Suppressor macrophage treated with lipopolysaccharide for 1 hour (primary cell): ENCODE measurements around the gene SMARCD3.

Source experiments
- DNase-seq, 3 donors: peaks; one replicate each; pipeline ENCODE4 v3.0.0-alpha.2; 2020 to 2022

Gene SMARCD3

DNA sequence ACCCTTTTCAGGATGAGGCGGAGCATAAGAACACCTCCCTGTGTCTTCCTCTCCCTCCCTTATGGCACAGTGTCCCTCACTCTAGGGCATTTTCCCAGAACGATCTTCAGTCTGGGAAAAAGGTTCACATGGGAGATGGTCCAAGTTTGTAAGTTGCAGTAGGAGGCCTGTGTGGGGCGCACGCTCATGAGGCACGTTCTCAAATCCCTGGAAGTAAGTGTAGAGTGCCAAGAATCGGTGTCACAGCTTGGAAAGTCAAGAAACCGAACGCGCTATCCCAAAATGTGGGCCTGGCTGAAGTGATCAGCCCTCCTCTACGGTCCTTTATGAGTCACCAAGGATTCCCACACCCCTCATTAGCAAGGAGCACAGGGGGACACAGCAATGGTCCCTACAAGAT is 23.9 kb upstream of the SMARCD3 start:
- no peak for DNase-seq

DNA sequence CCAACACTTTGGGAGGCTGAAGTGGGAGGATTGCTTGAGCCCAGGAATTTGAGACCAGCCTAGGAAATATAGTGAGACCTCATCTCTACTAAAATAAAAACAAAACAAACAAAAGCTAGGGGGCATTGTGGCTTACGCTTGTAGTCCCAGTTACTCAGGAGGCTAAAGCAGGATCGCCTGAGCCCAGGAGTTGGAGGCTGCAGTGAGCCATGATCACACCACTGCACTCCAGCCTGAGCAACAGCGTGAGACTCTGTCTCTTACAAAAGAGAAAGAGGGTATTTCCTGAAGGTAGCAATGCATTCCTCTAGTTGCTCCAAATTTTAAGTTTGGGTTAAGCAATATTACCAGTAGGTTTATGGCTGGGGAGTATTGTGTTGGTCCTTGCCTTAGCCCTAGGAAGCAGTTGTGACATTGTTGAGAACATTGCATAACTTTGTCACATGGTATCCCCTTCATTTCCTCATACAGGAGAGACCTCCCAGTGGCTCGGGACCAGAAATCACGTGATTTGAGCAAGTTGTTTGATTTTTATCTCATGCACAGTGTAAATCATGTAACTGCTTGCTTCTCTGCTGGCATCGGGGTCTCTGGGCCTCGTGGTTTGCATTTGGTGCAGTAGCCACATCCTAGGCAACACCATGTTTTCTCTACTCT is 23.3 kb upstream of the SMARCD3 start:
- peak; percentile 82 to 90 (median 88) for DNase-seq

DNA sequence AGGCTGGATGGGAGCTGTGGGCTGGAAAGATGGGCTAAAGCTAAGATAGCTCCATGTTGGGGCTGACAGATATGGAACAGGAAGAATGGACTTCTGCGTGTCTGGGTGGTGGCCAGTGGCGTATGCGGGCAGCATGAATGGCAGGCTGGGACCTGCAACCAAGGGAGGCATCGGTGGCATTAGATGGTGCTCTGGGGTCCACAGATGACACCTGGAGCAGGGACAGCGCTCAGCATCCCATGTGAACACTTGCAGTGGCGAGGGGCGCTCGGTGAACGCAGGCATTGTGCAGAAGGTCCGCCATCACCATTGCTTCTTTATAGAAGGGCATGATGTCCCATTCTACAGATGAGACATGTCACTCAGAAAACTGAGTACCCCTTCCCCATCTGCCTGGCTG is 21.0 kb upstream of the SMARCD3 start:
- no peak for DNase-seq

DNA sequence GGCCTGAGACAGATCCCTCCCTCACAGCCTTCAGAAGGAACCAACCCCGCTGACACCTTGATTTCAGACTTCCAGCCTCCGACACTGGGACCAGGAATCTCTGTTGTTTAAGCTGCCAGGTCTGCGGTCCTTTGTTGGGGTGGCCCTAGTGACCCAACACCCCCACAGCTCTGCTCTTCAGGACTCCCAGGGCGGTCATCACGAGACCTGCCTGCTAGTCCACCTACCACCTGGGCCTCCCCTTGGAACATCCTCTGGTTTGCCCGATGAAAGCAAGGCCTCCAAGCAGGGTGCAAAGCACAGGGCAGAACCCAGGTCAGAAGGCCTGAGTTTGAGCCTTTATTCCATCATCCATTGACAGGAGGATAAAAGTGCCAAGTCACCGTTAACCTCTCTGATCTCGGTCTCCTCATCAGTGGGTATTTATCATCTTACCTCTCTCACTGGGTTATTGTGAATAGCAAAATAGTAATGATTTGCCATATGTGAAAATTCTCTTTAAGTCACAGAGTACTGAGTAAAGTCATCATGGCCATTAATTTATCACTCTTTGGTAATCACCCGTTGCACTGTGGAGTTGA is 16.9 kb upstream of the SMARCD3 start:
- DNase-seq = no peak

DNA sequence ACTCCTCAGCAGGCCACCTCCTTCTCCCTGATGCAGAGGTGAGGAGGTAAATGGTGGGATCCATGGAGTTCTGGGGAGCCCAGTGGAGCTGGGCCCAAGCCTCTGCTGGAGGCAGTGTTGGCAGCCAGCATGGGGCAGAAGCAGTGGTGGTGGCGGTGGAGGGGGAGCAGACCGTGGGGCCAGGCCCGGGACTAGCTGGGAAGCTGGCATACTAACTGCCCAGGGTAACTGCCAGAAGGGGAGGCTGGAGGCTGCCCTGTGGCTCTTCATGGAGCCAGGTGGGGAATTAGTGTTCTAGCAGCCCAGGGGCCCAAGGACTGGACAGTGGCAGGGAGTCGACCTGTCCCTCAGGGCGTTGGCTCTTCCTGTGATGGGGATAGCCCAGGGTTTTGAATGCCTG is 16.1 kb upstream of the SMARCD3 start:
- no peak for DNase-seq

DNA sequence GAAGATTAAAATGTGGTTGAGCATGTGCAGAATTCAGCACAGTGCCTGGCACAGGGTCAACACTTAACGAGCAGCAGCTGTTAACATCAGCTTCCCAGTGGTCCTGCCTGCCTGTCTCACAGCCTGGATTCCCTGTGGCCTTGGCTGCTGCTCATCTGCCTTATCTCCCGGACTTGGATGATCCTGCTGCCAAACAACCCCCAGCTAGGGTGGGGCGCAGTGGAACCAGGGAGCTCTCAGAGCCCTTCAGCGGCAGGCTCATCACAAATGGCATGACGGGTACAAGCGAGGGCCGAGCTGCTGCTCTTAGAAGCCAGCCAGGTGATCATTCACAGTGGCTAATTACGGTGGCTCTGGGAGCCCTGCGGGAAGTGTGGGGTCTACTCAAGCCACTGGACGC is 13.0 kb upstream of the SMARCD3 start:
- no peak for DNase-seq

DNA sequence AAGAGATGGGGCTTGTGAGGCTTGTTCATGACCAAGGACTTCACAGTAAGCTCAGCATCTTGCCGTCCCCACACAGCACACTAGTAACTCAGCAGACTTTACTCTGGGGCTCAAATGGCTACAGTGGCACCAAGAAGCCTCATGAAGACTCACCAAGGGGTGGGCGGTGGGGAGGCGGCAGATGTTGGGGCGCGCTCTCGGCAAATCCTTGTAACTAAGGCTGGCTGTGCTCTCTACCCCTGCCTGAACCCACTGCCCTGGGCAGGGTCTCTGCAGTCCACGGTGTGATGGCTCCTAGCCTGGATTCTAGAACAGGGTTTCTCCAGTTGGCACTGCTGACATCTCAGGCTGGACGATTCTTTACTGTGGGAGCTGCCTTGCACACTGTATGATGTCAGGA is 12.4 kb upstream of the SMARCD3 start:
- DNase-seq = no peak

DNA sequence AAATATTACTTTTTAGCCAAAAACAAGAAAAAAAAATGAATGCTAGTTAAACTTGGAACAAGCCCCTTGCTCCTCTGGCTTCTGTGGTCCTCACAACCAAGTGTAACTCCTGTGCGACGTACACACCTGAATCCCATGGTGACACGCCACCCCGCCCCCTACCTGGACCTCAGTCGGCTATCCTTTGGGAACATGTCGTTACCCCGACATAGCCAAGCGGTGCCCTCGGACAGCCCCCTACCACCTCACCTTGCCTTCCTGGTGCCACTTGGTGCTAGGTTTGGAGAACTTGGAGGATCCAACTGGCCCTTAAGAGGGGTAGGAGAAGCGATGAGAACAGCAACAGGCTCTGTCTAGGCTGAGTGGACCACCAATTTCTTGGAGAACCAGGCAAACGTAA is 12.0 kb upstream of the SMARCD3 start:
- no peak for DNase-seq

DNA sequence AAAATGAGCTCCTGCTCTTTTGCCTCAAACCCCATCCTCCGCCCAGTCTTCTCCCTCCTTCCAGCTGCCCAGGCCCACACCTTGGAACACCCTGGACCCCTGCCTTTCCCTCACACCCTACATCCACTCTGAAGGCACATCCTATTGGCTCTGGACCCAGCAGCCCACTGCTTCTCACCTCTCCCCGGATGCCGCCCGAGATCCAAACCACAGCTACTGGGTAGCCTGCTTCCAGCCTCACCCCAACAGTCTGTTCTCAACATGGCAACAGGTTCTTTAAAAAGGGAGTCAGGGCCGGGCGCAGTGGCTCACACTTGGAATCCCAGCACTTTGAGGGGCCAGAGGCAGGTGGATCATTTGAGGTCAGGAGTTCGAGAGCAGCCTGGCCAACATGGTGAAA is 9.5 kb upstream of the SMARCD3 start:
- no peak for DNase-seq

DNA sequence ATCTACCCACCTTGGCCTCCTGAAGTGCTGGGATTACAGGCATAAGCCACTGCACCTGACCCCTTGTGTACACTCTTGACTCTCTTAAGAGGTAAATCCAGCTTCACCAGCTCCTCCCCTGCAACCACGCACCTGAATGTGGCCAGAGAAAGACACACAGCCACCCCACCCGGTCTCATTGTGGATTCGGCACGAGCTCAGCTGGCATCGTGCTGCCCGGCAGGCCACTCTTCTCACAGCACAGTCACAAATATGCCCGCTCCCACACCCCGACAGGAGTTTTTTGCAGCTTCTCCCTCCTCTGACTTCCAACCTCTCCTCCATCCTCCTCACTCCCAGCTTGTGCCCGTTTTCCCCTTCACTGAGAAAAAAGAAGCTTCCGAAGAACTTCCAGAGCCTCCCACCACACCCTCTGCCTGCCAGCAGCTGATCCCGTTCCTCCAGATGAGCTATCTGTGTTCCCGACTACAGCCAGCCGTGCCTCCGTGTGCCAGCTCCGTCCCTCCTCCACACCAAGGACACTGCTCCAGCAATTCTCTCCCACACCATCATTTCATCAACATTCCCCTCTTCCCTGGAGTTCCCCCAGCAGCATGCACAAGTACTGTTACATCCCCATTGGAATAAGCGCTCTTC is 8.0 kb upstream of the SMARCD3 start:
- no peak for DNase-seq

DNA sequence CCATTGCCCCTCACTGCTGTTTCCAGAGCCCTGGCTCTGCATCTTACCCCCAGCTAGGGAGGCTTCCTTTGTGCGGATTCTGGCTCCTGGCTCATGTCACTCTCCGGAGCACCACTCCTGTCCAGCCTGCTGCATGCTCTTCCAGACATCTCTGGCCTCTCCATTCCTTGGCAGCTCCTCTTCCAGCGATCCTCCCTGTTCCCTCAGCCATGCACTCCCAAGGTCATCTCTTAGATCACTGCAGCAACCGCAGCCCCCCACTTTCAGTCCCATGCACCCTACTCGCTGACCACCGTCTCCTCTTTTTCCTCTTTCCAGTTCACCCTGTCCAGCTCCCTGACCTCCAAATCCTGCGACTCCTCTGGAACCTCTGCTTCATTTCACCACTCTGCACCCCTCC is 6.9 kb upstream of the SMARCD3 start:
- DNase-seq = no peak

DNA sequence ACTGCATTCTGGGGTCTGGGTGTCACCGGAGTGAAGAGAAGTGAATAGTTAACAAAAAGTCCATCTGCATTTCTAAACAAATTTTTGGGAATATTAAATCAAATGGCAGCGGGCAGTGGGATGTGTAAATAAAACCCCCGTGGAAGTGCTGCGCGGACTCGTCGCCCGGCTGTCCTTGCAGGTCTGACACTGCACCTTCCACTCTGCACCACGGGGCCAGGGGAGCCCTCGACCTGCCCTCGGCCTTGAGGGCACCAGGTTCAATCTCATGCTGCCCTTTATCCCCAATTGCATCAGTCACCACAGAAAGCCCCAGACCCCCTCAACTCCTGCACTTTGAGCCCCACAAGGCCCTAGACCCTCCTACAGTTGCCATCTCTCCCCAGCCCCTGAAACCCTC is 6.4 kb upstream of the SMARCD3 start:
- no peak for DNase-seq

DNA sequence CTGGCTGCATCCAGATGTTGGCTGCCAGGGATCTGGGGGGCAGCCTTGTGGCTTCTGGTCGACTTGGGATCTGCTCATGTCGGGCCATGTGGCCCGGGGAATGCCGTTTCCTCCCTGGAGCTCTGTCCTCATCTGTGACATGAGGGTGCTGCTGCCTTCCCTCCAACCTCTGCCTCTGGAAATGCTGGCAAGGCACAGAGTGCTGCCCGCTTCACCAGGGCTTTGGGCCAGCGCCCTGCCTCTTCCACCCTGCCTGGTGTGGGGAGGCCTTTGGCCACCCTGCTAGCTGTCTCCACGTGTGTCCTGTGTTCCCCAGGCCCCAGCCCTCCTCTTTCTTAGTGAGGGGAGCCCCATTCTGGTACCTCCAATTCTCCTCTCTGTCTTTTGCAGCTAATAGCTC is 5.8 kb upstream of the SMARCD3 start:
- no peak for DNase-seq

DNA sequence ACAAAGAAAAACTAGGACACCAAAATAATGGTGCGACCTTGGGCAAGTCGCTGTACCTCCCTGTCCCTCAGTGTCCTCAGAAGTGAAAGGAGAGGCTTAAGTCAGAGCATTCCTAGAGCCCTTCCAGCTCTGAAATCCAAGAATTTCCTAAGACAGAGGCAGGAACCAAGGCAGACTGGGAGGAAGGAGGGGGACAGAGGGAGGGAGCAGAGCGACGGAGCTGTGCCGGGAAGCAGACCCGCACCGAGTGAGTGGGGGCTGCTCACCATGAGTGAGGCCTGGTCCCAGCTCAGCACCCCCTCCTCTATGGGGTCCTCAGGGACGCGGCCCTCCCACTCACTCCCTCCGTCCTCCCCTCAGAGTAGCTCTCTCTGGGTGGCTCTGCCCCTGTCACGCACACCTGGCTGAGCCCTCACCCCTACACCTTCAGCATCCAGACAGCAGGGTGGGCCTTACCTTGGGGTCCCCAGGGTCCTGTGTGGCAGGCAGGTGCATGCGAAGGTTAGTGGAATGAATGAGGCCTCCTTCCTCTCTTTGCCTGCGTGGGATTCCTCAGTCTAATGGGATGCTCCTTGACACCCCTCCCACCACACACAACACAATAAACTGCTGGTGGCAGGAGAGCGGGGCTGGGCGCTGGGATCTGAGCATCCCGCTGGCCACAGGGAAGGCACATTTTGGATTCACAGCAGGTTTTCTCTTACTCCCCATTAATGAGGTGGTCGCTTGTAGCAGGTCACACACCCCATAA is 4.6 kb upstream of the SMARCD3 start:
- no peak for DNase-seq

DNA sequence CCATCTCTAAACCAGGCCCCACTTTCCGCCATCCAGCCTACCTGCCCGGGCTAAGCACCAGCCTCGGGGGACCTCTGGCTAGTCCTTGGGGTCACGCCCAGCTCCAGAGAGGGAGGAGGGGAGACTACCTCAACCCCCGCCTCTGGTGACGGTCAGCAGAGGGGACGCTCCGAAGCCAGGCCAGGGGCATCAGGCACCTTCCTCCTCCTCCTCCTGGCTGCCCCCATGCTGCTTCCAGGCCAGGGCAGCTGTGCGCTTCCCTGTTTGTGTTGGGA is 4.0 kb upstream of the SMARCD3 start:
- DNase-seq = no peak

DNA sequence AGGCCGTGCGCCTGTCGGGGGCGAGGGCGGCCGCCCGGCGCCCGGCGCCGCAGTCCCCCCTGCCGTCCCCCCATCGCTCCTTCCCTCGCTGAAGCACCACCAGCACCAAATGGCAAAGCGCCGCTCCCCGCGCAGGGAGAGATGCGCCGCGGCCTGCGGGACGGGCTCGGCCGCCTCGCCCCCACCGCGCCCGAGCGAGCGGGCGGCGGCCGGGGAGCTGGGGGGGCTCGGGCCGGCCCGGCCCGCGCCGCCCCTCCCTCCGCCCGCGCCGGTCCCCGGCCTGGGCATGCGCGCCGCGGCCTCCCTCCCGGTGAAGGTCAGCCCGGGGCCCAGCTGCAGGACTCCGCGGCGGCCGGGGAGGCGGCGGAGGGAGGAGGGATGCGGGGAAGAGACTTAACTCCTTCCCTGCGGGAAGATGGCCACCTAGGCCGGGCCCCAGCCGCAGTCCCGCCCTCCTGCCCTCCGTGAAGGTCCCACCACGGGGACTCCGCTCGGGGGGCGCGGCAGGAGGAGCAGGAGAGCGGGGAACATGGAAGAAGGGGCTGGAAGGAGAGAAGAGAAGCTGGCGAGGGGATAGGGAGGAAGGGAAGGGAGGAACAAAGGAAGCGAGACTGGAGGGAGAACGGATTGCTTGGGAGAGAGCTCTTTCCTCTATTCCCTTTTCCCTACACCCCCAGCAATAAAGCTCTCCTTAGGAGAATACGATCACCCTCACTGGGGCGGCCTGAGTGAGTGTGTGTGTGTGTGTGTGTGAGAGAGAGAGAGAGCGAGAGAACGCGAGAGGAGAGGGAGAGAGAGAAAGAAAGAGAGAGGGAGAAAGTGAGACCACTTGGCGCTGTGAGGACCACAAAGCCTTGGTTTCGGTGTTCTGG is 3.4 kb upstream of the SMARCD3 start:
- peak in 2 of 3 donors; percentile 27 to 62 for DNase-seq

DNA sequence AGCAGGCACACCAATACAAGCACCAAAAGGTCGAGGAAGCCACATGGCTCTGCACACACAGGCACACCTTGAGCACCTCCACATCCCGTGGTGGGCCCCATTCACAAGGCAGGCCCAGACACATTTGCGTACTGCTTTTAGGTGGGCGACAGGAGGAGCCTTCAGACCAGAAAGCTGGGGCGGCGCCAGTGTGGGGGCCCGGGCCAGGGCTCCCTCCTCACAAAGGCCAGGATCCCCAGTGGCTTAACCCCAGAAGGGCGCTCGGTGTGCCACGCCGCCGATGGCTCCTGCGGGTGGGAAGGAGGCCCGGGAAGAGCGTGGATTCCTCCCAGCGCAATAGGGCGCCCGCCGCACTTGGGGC is 2.8 kb upstream of the SMARCD3 start:
- DNase-seq = no peak

DNA sequence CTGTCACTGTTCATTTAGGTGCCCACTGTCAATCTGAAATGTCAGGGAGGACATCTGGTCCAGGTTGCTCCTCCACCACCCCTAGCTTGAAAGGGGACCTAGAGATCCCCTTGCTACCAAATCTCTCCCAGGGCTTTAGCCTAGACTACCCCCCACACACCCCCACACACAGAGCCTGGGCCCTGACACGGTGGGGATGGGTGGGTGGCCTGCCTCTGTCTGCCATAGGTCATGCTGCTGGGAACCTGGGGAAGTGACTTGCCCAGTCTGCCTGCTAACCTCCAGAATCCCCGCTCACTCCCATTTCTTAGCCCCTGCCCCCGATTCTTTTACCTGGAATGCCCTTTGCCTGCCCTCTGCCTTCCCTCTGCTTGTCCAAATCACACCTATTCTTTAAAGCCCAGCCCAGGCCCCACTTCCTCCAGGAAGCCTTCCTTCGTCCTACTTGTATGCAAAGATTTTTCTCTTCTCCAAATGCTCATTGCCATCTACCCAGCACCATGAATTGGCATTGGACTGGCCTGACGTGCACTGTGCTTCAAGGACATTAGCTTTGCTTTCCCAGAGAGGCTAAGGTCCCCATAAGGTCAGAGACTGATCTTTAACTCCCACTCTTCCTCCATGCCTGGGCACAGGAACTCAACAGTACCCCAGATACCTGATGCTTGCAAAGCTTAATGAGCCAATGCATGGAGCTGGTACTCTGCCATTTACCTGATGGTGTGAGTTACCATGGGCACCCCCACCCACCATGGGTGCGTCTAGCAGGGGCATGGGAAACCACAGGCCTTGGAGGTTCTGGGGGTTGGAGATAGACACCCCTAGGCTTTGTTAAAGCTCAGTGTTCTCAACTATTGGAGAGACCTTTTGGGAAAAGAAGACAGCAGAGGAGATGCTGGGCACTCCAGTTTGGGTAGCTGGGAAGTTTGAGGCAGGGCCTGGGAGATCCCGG is 2.0 kb upstream of the SMARCD3 start:
- peak in 1 of 3 donors; percentile 18 for DNase-seq

DNA sequence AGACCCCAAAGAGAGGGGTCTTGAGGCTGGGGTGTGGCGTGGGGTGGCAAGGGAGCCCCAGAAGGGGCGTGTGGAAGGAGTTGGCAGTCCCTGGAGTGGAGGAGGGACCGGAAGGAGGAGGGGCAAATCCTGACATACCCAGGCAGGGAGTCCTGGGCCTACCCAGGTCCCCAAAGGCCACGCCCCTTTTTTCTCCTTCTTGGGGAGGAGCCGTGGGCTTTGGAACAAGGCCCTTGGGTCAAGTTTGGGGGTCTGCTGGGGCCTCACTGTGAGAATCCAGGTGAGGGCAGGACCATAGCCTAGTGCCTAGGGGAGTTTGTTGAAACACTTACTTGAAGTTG is 1.2 kb upstream of the SMARCD3 start:
- DNase-seq = peak in 1 of 3 donors; percentile 26

DNA sequence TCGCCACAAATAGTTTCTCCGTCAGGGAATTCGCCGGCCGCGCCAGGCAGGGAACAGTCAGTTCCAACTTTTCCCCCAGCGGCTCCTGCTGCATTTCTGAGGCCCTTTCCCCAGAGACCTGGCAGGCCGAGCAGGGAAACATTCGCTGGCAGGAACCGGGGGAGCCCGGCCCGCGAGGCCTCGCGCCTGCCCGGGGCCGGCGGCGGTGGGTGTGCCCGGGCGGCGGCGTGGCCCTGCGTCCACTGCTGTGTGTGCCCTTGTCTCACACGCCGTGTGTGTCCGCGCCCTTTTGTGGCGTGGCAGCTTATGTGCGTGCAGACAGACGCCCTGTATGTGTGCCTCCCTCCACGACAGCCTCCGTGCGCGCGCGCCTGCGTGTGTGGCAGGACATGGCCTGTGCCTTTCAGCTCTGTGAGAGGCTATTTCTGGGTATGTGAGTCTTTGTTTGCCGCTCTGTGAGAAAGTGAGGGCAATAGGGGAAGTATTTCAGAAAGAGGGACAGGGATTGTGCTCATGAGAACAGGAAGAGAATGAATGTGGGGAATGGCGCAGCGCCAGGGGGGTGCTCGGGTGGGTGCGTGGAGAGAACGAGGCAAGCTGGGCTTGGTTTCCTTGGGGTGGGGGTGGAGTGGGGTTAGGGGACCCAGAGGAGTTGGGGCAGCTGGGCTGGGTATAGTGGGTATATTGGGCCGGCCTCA is 689 bp upstream of the SMARCD3 start:
- peak; percentile 74 to 79 (median 77) for DNase-seq

DNA sequence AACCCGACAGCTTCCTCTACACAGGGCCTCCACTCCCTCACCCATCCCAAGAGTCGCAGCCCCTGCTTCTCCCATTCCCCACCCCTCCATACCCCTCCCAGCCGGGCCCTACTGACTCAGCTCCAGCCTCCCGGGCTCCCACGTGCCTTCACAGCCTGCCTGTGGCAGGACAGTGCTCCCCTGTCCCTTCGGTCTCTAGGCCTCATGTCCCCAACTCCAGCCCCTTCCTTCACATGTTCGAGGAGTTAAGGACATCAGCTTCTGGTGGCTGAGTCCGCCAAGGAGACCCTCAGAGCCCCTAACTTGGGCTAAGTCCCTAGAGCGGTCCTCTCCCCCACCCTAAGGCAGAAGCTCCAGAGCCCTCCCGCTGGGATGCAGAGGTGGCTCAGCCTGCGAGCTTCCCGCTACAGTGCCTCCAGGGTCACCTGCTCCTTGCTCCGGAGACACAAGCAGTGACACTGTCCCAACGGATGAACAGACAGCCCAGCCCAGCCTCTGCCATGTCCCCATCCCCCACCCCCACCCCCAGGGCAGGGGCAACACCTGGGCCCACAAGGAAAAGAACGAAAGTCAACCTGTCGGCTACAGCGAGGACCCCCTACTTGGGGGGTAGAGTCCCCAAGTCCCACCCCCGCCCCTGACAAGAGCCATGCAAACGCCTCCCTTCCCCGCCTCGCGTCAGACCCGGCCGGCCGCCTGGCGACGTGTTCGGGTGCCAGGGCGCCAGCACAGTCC is 716 bp downstream of the SMARCD3 start:
- peak in 1 of 3 donors; percentile 14 for DNase-seq
